MCF 10A (cell line): ENCODE results near the gene TSPAN15. TPM values are rescaled to one million over a fixed set of nuclear protein-coding genes. Genes with fewer than 3 reads are reported as not detected.

ENCODE experiments used
- BruUV-seq: library from RNA; stranded (reverse); fragments of 400-500 nt; replicated peaks from 2 replicates; lab custom pipeline; 2021; lab: Mats Ljungman, UMichigan
- CTCF ChIA-PET: fragments of 300-600 bp; sonication (Branson Sonifier 250); formaldehyde crosslinking; extraction: SDS; loops from one replicate; lab custom pipeline; 2021; ENCODE audit warnings: antibody characterized with exemption, inconsistent platforms; lab: Yijun Ruan, JAX
- POLR2A ChIA-PET: fragments of 300-600, 350-650 bp; sonication (Branson Sonifier 250); formaldehyde crosslinking; extraction: SDS; loops from one replicate; lab custom pipeline; 2020; ENCODE audit warnings: antibody characterized with exemption, inconsistent platforms; lab: Yijun Ruan, JAX
- DNase-seq: peaks from one replicate; pipeline ENCODE4 v3.0.0-alpha.2; 2018; ENCODE audit not compliant: unreplicated experiment
- H3K27ac Mint-ChIP-seq: one replicate; pipeline ENCODE4 v1.8.0; 2022; ENCODE audit warnings: mild to moderate bottlenecking, low read depth, mixed read lengths; ENCODE audit not compliant: unreplicated experiment
- H3K27me3 Mint-ChIP-seq: one replicate; pipeline ENCODE4 v1.8.0; 2022; ENCODE audit warnings: mixed read lengths; ENCODE audit not compliant: insufficient read depth, unreplicated experiment
- H3K36me3 Mint-ChIP-seq: one replicate; pipeline ENCODE4 v1.8.0; 2022; ENCODE audit warnings: mild to moderate bottlenecking, moderate library complexity, mixed read lengths; ENCODE audit not compliant: insufficient read depth, unreplicated experiment
- H3K4me1 Mint-ChIP-seq: one replicate; pipeline ENCODE4 v1.8.0; 2022; ENCODE audit warnings: mixed read lengths; ENCODE audit not compliant: insufficient read depth, unreplicated experiment
- H3K4me3 Mint-ChIP-seq: one replicate; pipeline ENCODE4 v1.8.0; 2022; ENCODE audit warnings: mild to moderate bottlenecking, moderate library complexity, mixed read lengths; ENCODE audit not compliant: unreplicated experiment
- H3K9me3 Mint-ChIP-seq: one replicate; pipeline ENCODE4 v1.8.0; 2022; ENCODE audit warnings: mixed read lengths; ENCODE audit not compliant: unreplicated experiment
- intact Hi-C: fragments of 100-400 bp; cut with micrococcal nuclease; formaldehyde crosslinking; loops from 2 replicates; pipeline ENCODE4 v1.14.1; 2022
- total RNA-seq: library from RNA; stranded (reverse); gene quantifications from 2 replicates; pipeline ENCODE4 v1.2.3, GENCODE V29; 2022
- TF ChIP-seq, protein P1 (sequence below): fragments of 200-600 bp; IDR thresholded peaks from one replicate; pipeline ENCODE4 v1.8.0; 2022; ENCODE audit warnings: antibody characterized with exemption, mild to moderate bottlenecking; ENCODE audit not compliant: unreplicated experiment

The TSPAN15 gene
- total RNA-seq, 1 experiment from 2014 or later: 0.54 TPM

DNA sequence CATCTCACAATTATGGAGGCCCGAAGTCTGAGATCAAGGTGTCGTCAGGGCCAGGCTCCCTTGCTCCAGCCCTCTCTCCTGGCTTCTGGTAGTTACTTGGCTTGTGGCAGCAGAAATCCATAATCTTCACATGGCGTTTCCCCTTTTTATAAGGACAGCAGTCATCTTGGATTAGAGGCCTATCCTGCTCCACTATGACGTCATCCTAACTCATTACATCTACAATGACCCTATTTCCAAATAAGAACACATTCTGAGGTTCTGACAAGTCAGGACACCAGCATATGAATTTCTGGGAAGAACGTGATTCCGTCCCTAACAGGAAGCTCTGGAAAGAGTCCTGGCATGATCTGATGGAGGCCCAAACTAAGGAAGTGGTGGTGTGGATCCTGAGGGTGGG is 86.2 kb downstream of the TSPAN15 start:
- no peaks in the 10 kb centered on the region for H3K4me1 Mint-ChIP-seq
- H3K27ac Mint-ChIP-seq: no peak overlapping the region
- intact Hi-C loops: no loop called here
- BruUV-seq: no TSS peak
- no peaks in the 10 kb centered on the region for H3K36me3 Mint-ChIP-seq
- TF ChIP-seq, protein P1, sequence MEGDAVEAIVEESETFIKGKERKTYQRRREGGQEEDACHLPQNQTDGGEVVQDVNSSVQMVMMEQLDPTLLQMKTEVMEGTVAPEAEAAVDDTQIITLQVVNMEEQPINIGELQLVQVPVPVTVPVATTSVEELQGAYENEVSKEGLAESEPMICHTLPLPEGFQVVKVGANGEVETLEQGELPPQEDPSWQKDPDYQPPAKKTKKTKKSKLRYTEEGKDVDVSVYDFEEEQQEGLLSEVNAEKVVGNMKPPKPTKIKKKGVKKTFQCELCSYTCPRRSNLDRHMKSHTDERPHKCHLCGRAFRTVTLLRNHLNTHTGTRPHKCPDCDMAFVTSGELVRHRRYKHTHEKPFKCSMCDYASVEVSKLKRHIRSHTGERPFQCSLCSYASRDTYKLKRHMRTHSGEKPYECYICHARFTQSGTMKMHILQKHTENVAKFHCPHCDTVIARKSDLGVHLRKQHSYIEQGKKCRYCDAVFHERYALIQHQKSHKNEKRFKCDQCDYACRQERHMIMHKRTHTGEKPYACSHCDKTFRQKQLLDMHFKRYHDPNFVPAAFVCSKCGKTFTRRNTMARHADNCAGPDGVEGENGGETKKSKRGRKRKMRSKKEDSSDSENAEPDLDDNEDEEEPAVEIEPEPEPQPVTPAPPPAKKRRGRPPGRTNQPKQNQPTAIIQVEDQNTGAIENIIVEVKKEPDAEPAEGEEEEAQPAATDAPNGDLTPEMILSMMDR: no peak
- CTCF ChIA-PET: no interaction called here
- H3K9me3 Mint-ChIP-seq: peaks cover 16% of the 10 kb centered on the region
- POLR2A ChIA-PET: no interaction called here
- H3K27me3 Mint-ChIP-seq: peaks cover 64% of the 10 kb centered on the region
- no peak overlapping the region for H3K4me3 Mint-ChIP-seq
- no peak for DNase-seq

DNA sequence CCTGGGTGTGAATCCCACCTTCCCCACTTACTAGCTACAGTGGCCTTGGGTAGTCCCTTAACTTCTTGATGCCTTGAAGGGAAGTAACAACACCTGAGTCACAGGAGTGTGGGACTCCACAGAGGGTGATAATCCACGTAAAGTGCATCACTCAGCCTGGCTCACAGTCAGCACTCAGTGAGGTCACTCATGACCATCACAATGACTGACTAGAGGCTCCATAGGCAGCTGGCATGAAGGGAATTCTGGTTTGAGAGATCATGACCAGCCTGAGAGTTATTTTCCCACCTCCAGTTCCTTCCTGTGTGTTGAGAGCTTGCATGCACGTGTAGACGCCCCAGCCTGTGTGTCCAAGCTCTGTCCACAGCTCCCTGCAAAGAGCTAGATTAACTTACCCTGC is 87.2 kb downstream of the TSPAN15 start:
- intact Hi-C loops: no loop called here
- Mint-ChIP-seq H3K4me1 (no peaks in the 10 kb centered on the region), H3K36me3 (no peaks in the 10 kb centered on the region), H3K27me3 (peaks cover 59% of the 10 kb centered on the region), H3K9me3 (peaks cover 14% of the 10 kb centered on the region), H3K27ac (no peak overlapping the region), H3K4me3 (no peak overlapping the region)
- BruUV-seq: no TSS peak
- POLR2A ChIA-PET: no interaction called here
- no peak for DNase-seq
- CTCF ChIA-PET: interaction anchor here (1.3 kb wide), 1 partner anchor 100 kb away, joined by 9 read pairs; no protein-coding TSS in a partner anchor
- TF ChIP-seq, protein P1: no peak

DNA sequence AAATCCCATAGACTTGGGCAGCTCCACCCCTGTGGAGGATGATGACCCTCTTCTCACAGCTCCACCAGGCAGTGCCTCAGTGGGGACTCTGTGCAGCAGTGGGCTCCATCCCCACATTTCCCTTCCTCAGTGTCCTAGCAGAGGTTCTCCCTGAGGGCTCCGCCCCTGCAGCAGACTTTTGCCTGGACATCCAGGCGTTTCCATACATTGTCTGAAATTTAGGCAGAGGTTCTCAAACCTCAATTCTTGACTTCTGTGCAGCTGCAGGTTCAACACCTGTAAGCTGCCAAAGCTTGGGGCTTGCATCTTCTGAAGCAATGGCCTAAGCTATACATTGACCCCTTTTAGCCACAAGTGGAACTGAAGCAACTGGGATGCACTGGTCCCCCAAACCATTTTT is 90.2 kb downstream of the TSPAN15 start:
- intact Hi-C loops: no loop called here
- Mint-ChIP-seq H3K9me3 (peaks cover 17% of the 10 kb centered on the region), H3K4me1 (no peaks in the 10 kb centered on the region), H3K4me3 (no peak overlapping the region), H3K27me3 (peaks cover 57% of the 10 kb centered on the region), H3K27ac (no peak overlapping the region), H3K36me3 (no peaks in the 10 kb centered on the region)
- TF ChIP-seq, protein P1: no peak
- BruUV-seq: no TSS peak
- ChIA-PET POLR2A (no interaction called here), CTCF (no interaction called here)
- DNase-seq: no peak

DNA sequence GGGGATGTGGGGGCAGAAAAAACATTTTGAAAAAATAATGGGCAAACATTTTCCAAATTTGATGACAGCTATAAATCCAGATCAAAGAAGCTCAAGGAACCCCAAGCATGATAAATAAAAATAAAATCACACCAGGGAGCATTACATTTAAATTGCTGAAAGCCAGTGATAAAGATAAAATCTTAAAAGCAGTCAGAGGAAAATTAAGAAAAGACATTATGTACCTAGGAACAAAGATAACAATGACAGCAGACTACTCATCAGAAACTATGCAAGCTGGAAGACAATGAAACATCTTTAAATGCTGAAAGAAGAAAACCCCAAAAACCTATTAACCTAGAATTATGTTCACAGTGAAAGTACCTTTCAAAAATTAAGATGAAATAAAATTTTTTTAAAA is 98.7 kb downstream of the TSPAN15 start:
- CTCF ChIA-PET: no interaction called here
- intact Hi-C loops: no loop called here
- DNase-seq: no peak
- Mint-ChIP-seq H3K27me3 (peaks cover 47% of the 10 kb centered on the region), H3K9me3 (peaks cover 49% of the 10 kb centered on the region), H3K4me1 (no peaks in the 10 kb centered on the region), H3K4me3 (no peak overlapping the region), H3K27ac (no peak overlapping the region), H3K36me3 (no peaks in the 10 kb centered on the region)
- no TSS peak for BruUV-seq
- POLR2A ChIA-PET: no interaction called here
- TF ChIP-seq, protein P1: no peak
